ENCODE results near the gene CCDC141. TPM values are rescaled to one million over a fixed set of nuclear protein-coding genes. Genes with fewer than 3 reads are reported as not detected.
"Not testable (repeated sequence)": the region's sequence is repeated elsewhere in the genome, so short reads cannot be mapped to it uniquely, and the experiment has no call there.

Gene CCDC141
- under 1 TPM; 0.12 to 0.27 (median 0.12) TPM for polyA plus RNA-seq (ENCODE audit: insufficient read length in 3 of 3)
- long read RNA-seq, donor 1 = 0 reads
- long read RNA-seq, donor 2 = 0 reads
- long read RNA-seq, donor 3 = 0 reads
- long read RNA-seq, donor 4 = 0 reads
- long read RNA-seq, donor 5 = 0 reads
- long read RNA-seq, donor 6 = 0 reads
- long read RNA-seq, donor 7 = 0 reads
- long read RNA-seq, donor 8 = 0 reads
- long read RNA-seq, donor 9 = 0 reads
- long read RNA-seq, donor 10 = 0 reads
- long read RNA-seq, donor 11 = 0 reads
- long read RNA-seq, donor 12 = 0 reads
- long read RNA-seq, donor 13 = 0 reads
- long read RNA-seq, donor 14 = 0 reads
- long read RNA-seq, donor 15 = 0 reads
- long read RNA-seq, donor 16 = 0 reads

- no peak for DNase-seq
Measured at GRCh38 chr2:179049546-179050311, at the start of gene CCDC141. Gene CCDC141, minus strand, starts transcription at chr2:179050137. Its CDS starts 196 bp downstream, at chr2:179049941.

GRCh38 chr2:179098080-179098689 is 48.2 kb upstream of the CCDC141 start:
- no peak for DNase-seq

GRCh38 chr2:179097131-179097530 is 47.2 kb upstream of the CCDC141 start:
- no peak for DNase-seq

- DNase-seq = no peak
Measured at GRCh38 chr2:179096090-179096489, 46.2 kb upstream of the CCDC141 start.

- not testable (repeated sequence) for DNase-seq
Measured at GRCh38 chr2:179092912-179093311, 43.0 kb upstream of the CCDC141 start.

GRCh38 chr2:179082697-179083096 is 32.8 kb upstream of the CCDC141 start:
- DNase-seq = no peak

- no peak for DNase-seq
Measured at GRCh38 chr2:179081954-179082353, 32.0 kb upstream of the CCDC141 start.

GRCh38 chr2:179072527-179072926 is 22.6 kb upstream of the CCDC141 start:
- no peak for DNase-seq

GRCh38 chr2:179071810-179072355 is 21.9 kb upstream of the CCDC141 start:
- DNase-seq = no peak

- no peak for DNase-seq
Measured at GRCh38 chr2:179070895-179071294, 21.0 kb upstream of the CCDC141 start.

GRCh38 chr2:179069685-179070084 is 19.7 kb upstream of the CCDC141 start:
- DNase-seq = no peak

- DNase-seq = no peak
Measured at GRCh38 chr2:179068991-179069643, 19.2 kb upstream of the CCDC141 start.

- DNase-seq = no peak
Measured at GRCh38 chr2:179059026-179059700, 9.2 kb upstream of the CCDC141 start.

GRCh38 chr2:179057737-179058136 is 7.8 kb upstream of the CCDC141 start:
- no peak for DNase-seq

GRCh38 chr2:179053568-179053967 is 3.6 kb upstream of the CCDC141 start:
- DNase-seq = not testable (repeated sequence)

- DNase-seq = no peak
Measured at GRCh38 chr2:179051250-179051649, 1.3 kb upstream of the CCDC141 start.

GRCh38 chr2:179050755-179051154 is 818 bp upstream of the CCDC141 start:
- no peak for DNase-seq

- no peak for DNase-seq
Measured at GRCh38 chr2:179049203-179049545, 763 bp downstream of the CCDC141 start.

GRCh38 chr2:179048099-179048498 is 1.8 kb downstream of the CCDC141 start:
- no peak for DNase-seq

- not testable (repeated sequence) for DNase-seq
Measured at GRCh38 chr2:179045602-179046001, 4.3 kb downstream of the CCDC141 start.

GRCh38 chr2:179044500-179044899 is 5.4 kb downstream of the CCDC141 start:
- no peak for DNase-seq
